ENCODE data around the gene KCTD16.
A peak's percentile ranks its signal among the peaks of the same experiment; 100 is the strongest.

DNA sequence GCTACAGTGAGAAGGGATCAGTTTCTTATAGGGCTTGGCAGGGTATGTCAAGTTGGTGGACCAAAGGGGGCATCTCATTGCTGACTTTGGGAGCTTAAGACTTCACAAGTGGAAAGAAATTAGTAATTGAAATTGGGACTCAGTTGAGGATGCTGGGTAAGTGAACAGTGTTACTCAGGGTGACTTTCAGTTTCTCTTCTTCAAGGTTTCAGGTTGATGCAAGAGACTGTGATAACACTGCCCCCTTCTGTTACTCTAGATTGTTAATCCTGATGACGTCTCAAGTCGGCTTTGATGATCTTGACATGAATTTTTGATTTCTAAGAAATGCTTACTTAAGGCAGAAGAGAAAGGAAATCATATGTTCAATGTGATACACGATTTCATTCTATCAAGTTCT is 21.3 kb downstream of the KCTD16 start:
- TF ChIP-seq, protein P1, sequence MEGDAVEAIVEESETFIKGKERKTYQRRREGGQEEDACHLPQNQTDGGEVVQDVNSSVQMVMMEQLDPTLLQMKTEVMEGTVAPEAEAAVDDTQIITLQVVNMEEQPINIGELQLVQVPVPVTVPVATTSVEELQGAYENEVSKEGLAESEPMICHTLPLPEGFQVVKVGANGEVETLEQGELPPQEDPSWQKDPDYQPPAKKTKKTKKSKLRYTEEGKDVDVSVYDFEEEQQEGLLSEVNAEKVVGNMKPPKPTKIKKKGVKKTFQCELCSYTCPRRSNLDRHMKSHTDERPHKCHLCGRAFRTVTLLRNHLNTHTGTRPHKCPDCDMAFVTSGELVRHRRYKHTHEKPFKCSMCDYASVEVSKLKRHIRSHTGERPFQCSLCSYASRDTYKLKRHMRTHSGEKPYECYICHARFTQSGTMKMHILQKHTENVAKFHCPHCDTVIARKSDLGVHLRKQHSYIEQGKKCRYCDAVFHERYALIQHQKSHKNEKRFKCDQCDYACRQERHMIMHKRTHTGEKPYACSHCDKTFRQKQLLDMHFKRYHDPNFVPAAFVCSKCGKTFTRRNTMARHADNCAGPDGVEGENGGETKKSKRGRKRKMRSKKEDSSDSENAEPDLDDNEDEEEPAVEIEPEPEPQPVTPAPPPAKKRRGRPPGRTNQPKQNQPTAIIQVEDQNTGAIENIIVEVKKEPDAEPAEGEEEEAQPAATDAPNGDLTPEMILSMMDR (IDR thresholded peaks at IDR 0.05; ENCODE audit: low read length): peak; percentile 74
- TF ChIP-seq EZH2 (optimal IDR thresholded peaks at IDR 0.05; ENCODE audit: low read depth, low read length) (no peak), EZH2phosphoT487 (IDR thresholded peaks at IDR 0.05; ENCODE audit: low read length) (no peak)
